GM18502 (cell line): Measurements from ENCODE around the gene ZNF521.

Source experiments
- ATAC-seq: cut with Tn5 transposase; IDR thresholded peaks from one replicate; pipeline ENCODE4 v1.9.1; 2021; ENCODE audit warnings: mild to moderate bottlenecking; ENCODE audit not compliant: unreplicated experiment, poor library complexity

The ZNF521 gene

DNA sequence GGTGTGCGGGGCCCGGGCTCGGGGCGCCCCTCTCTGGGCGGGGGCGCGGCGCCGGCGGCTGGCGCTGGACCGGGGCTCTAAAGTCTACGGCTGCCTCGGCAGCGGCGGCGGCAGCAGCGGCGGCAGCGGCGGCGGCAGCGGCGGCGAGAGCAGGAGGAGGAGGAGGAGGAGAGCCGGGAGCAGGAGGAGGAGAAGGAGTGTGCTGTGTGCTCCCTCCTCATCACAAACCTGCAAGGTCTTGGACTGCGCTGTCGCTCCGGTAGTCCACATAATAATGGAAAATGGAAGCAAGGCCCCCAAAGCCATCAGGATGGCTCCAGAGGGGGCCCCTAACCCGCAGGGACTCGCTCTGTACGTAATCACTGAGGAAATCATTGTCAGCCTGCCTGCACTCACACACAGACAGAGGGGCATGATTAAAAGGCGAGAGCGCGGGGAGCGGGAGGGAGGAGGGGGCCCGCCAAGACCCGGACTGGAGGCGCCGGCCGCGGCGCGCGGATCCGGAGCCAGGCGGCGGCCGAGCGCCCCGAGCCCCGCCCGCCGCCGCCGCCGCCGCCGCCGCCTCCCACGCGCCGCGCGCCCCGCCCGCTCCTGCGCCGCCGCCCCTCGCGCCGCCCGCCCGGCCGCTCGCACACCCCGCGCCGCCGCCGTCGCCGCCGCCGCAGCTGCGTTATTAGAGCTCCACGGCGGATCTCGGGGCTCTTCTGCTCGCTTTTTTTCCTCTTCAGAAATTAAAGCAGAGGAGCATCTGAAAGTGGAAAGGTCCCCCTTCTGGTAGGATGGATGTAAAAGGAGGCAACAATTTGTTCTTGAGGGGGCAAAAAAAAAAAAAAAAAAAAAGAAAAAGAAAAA lies at the start of gene ZNF521:
ZNF521 (minus strand) TSS at position 390 of the 852 bp plus-strand sequence. CDS start 1,220 bp downstream, outside the sequence.
- peak; percentile 77 for ATAC-seq

DNA sequence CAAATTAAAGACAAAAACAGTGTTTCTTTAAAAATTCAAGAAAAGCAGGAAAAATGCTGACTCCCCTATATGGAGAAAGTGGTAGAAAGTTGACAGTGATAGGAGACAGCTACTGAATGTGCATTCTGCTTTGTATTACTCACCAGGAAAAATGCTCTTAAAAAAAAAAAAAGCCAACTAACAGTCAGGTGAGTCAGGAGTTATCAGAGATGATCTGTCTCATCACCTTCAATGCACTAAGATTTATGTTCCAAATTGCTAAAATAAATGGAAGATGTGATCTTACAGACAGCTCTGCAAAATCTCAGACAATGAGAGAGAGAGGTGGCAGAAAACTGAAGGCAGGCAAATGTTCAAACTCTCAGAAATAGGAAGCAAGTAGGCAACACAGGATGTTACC lies 47.6 kb upstream of the ZNF521 start:
- no peak for ATAC-seq

DNA sequence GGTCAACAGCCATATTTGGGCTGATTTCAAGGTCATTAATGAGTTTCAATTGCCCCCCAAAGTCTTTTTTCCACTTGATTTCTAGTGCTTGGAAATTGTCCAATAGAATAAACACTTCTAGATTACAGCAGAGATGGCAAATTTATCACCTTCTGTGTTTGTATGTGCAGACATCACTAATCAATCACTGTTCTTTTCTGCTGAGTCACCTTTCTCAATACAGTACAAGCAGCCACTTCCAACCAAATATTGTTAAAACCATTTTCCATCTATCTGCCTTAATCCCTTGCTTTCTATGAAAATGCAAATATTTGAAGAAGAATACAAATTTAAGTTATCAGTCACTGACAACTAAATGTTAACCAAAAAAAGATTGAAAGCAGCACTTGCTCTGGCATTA lies 40.2 kb upstream of the ZNF521 start:
- ATAC-seq, result no peak

DNA sequence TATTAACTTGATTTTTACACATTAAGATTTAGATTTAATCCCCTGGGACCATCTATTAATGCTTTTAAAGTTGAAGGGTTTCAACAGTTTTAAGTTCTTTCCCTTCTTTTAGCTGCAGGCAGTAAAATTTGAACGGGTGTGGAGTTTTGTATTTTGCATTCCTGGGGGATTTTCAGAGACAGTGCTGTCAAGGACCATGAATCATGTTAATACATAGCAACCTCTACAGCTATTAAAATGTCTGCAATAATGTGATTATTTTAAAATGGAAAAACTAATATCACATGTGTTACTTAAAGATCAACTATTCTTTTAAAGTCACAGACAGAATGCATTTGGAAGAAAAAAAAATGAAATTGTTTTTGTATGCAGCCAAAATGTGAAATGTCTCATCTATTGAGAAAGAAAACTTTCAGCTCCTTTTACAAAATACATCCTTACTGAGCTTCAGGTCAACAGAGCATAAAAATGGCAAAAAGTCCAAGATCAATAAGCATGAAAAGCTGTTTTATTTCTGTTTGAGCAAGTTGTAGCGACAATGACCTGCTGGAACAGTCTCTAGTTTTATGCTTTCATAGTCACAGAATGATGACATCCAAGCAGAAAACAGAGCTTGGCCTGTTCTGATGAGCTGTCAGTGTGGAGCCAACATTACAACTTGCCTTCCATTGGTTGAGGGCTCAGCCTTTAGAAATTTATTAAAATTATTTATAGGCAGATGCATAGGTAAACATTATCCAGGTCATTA lies 21.6 kb upstream of the ZNF521 start:
- no peak for ATAC-seq

DNA sequence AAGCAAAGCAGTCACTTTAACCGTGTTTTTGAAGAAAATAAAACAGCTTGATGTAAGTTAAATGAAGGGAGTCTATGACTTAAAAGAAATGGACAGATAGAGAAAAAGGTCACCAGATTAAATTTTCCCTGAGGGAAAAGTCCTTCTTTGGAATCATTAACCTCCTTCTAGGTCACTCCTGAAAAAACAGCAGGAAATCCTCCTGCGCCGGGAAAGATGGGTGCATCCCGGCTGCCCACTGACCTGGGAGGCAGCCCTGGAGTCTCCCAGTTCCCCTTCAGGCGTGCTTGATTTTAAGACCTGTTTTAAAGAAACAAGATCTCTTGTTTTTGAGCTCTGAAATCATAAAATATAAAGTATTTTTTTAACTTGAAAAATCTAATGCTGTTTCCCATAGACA lies 18.4 kb upstream of the ZNF521 start:
- ATAC-seq, result no peak

DNA sequence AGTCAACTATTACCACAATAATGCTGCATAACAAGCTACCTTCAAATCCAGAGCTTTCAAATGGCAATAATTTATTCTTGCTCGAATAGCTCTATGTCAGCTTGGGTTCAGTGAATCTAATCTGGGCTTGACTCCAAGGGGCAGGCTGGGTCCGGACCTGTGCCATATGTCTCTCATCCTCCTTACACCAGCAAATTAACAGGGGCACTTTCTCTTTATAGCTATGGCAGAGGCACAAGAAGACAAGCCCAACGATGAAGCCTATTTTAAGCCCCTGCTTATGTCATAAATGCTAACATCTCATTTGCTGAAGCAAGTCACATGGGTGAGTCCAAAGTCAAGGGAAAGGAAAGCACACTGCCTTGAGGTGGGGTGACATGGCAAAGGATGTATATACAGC lies 13.3 kb upstream of the ZNF521 start:
- no peak for ATAC-seq

DNA sequence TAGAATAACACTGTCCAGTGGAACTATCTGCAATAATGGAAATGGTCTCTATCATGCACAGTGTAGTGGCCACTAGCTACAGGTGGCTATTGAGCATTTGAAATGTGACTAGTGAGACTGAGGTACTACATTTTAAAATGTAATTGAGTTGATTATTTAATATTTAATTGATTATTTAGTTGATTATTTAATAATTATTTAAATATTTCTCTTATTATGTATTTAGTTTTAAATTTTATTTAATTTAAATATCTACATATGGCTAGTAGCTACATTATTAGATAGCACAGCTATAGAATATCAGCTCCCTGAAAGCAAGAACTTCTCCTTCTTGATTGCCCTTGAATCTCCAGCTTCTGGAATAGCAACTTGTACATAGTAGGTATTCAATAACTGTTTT lies 12.8 kb upstream of the ZNF521 start:
- ATAC-seq, result no peak

DNA sequence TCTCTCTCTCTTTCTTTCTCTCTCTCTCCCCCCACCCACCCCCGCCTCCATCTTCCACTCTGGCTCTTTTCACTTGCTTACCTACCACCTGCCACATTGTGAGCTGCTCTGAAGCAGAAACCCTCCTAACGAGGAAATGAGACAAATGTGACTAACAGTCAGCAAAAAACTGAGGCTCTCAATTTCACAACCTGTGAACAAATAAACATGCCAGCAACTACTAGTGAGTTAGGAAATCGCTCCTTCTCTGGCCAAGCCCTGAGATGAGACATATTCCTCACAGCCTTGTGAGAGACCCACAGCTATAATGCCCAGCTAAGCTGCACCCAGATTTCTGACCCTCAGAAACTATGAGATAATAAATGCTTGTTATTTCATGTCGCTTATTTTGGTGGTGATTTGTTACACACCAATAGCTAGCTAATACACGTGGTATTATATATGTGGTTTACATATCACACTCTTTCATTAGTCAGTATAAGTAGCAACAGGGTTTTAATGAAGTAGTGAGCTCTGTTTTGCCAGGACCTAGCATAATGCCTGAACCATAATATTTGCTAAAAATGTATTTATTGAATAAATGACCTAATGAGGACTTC lies 8.4 kb upstream of the ZNF521 start:
- no peak for ATAC-seq

DNA sequence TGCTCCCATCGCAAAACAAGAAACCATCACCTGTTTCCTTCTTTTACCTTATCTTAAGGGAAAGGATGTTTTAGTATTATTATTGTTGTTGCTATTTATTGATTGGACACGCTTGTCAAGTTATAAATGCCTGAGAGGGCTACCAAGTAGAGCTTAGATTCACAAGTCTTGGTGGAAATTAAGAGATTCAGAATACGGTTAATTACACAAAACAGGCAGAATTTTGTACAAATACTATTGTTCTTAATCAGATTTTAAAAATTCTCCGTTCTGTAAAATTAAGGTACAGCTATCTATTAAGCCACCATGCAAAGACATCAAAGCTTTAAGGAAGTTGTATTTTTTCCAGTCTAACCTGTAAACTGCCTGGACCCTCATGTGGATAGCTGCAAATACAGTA lies 1.1 kb upstream of the ZNF521 start:
- ATAC-seq, result no peak

DNA sequence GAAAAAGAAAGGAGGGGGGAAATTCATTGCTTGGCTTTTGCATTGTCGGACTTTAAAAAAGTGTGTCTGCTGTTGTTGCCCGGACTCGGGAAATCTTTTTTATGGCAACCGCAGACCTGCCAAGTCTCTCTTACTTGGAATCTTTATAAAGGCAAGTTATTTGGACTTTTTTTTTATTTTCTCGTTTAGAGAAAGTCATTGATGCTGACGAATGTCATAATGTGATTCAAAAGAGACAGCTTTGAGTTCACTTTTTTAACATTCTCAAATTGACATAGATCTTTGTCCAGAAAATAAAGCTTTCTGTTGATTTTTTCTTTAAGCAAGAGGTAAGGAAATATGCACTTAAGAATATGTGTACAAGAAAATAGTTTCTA lies 651 bp upstream of the ZNF521 start:
- ATAC-seq, result no peak

DNA sequence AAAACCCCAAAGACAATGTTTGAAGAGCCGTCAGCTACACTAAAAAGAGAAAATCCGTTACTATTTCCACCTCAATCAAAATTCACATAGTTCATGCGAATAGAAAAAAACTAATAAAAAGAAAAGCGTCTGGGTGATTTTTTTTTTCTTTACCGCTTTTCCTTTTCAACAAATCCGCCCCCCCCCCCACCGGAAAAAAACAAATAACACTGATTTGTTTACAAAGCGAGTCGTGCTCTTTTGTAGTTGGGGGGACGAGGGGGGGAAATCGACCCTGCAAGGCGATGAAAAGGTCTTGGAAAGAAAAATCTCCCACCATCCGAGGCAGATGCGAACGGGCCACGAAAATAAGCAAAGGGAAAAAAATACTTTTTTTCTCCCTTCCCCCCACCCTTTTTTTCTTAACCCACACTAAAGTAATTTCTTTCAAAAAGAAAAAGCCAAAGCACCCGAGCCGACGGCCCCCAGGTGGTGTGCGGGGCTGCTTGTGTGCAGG lies 638 bp downstream of the ZNF521 start:
- ATAC-seq, result no peak

DNA sequence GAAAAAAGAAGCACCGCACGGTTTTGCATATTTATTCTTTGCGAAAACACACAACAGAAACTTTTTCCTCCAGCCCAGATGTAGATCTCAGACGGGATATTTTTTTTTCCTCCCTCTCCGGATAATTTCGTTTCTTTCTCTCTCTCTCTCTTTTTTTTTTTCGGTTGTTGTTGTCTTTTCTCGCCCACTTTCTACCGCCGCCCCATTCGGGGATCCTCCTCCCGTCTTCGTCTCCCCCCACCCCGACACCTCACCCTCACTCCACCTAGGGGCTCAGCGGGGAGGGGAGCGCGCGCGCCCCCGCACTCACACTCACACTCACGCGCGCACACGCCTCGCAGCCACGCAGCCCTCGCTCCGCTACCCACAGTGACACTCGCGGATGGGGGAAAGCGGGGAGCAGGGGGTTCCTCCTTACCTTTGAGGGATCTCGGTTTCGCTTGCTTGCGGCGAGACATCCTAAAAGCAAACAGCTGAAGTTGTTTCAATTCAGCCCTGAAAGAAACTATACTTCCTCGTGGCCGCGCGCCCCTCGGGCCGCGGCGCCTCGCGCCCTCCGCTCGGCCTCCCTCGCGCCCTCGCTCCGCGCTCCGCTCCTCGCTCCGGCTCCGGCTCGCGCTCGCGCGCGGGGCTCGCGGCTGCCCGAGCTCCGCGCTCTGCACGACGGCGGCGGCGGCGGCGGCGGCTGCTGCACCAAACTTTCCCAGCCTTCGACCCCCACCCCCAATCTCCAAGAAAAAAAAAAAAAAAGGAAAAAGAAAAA lies 1.3 kb downstream of the ZNF521 start:
- ATAC-seq, result no peak

DNA sequence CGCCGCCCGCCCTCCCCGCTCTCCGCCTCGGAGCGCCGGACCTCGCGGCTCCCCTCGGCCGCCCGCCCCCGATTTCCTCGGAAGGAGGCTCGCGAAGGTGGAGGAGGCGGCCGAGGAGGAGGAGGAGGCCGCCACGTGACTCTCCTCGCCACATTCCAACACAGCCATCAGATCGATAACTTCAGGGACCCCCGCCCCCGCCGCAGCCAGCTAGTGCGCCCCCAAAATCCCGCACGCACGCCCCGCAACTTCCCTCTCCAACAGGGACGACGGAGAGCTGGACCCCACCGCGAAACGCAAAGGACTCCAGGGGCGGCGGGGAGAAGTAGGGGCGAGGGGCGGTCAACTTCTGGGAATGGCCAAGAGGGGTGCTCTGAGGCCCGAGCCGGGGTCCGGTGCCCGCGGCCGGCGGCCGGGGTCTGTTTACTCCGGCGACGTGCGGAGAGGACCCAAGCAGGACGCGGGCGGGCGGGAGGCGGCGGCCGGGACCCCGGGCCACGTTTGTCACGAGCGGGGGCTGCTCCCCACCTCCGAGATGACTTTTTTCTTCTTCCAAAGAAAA lies 2.0 kb downstream of the ZNF521 start:
- no peak for ATAC-seq

DNA sequence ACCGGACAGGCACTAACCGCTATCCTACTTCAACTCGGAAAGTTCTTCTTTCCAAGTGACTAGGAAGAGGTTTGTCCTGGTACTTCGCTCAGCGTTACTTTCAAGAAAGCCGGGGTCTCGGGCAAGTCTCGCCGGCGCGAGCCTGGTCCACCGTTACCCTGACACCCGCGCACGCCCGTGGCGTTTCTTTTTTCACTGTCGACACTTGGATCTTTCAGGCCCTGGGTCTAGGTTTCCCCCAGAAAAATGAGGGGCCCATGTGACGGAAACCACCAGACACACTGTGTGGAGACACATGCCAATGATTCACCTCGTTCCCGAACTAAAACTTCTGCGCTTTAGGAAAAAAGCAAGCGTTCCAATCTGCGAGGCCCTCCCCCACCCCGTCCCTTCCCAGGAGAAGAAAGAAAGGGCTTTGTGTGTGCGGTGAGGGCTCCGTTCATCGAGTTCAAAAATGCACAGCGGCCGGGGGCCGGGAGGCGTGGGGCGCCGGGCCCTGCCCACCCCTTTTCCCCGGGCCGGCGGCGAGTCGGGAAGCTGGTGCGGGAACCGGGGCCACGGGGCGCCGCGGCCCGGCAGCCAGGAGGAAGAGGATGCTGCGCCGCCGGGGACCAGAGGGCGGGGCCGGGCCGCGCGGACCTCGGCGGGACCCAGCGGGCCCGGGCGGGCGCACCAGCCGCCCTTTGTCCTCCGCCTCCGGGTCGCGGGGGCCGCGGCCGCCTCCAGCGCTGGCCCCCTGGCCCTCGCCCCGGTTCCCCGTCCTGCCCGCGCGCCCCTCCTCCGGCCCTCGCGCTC lies 2.6 kb downstream of the ZNF521 start:
- no peak for ATAC-seq

DNA sequence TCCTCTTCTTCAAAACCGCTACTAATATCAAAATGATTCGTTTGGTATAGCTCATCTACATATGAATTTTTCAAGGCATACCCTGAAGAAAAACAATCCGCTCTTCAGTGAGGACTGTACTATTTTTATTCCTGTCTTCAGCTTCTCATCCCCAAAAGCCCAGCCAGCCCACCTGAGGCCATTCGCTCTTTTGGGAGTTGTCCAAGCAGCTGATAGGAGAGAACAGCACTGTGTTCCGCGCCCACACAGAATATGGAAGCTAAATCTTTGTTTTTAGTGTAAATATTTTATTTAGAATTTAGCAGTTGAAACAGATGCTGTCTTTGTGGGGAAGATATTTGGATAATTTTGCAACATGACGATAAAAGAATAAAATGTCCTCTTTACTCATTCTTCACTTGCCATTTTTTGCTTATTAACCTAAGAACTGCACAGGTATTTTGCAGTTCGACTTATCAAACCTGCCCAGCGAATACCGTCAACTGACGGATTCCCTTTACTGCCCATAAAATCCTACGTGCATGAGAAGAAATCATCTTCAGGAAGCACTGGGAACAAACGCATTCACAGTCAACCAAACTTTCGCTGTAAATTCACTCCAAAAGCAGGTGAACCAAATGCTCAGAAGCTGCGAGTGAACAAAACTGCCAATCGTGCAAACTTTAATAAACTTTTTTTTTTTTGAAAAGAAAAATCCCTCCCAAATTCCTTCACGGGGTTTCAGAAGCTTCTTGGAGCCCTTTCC lies 3.4 kb downstream of the ZNF521 start:
- no peak for ATAC-seq

DNA sequence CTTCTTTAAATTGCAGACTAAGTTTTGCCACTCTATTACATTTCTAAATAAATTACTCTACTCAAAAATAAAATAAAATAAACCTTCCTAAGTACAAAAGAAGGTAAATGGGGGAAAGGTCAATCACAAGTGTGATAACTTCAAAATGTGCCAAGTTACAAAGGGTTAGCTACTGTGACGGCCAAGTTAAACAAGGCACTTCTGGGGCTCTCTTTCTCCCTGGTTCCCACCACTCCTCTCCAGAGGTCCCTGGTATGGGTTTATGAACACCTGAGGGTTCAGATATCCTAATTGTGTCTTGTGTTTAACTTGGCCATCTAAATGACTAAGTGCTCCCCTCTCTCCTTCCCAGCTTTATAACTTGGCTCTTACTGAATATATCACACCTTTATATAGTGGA lies 5.4 kb downstream of the ZNF521 start:
- ATAC-seq, result no peak

DNA sequence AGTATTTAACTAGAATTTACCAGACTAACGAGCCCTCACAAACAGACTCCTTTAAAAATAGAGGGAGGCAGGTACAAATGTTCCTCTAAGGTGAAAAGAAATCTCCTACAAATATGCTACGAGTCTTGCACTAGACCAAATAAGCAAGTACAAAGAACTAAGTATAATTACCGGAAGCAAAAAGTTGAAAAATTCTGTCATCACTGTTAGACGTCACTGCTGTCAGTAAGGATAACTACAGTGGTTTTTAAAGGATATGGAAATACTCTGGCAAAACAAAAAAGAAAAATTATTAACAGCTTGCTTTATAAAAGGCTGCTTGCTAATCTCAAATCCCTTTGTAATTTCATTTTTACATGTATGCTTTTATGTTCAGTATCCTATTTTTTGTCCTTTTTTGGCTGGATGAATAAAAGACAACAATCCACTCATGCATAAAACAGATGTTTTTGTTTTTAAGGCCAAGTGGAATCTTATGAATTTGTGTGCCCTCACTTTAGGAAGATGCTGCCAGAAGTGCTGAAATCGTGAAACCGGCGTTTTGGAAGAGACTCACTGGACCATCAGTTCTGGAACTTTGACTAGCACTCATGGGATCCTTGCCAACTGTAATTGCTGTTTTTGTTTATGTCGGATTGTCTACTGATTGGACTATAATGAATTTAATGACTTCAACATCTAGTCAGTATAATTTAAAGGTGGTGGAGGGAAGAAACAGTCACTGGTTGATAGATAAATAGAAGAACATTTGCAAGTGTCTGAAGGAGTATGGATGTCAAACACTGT lies 6.7 kb downstream of the ZNF521 start:
- no peak for ATAC-seq

DNA sequence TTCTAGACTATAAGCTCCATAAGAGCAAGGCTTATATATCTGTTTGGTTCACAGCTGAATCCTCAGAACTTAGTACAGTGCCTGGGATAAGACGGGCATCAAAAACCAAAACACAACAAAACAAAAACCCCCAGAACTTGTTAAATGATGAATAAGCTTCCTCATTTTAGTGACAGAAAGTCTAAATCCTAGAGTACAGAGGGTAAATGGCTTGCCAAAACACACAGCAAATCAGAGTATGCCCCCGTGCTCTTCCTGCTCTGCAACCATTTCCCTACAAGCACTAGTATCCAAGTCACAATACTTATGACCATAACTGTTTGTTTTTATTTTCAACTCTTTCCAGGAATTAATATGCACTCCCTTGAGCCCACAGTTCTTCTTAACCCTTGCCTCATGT lies 10.1 kb downstream of the ZNF521 start:
- ATAC-seq, result no peak
